GM18498 (cell line): ENCODE data around the gene FMNL2.

Experiments used
- ATAC-seq: cut with Tn5 transposase; IDR thresholded peaks from one replicate; pipeline ENCODE4 v1.9.1; 2021; ENCODE audit warnings: mild to moderate bottlenecking, moderate library complexity; ENCODE audit not compliant: unreplicated experiment

FMNL2 gene

GRCh38 chr2:152421521-152422370, 86.8 kb downstream of the FMNL2 start:
- peak; percentile 71 for ATAC-seq

- ATAC-seq: no peak
Observed at GRCh38 chr2:152423684-152424083, 88.7 kb downstream of the FMNL2 start.

GRCh38 chr2:152425765-152426727, 91.1 kb downstream of the FMNL2 start:
- no peak for ATAC-seq

- no peak for ATAC-seq
Observed at GRCh38 chr2:152426801-152427200, 91.8 kb downstream of the FMNL2 start.

GRCh38 chr2:152427902-152428301, 92.9 kb downstream of the FMNL2 start:
- ATAC-seq: no peak

GRCh38 chr2:152428800-152429582, 94.0 kb downstream of the FMNL2 start:
- no peak for ATAC-seq

GRCh38 chr2:152430876-152431275, 95.9 kb downstream of the FMNL2 start:
- ATAC-seq: no peak

- ATAC-seq: no peak
Observed at GRCh38 chr2:152431370-152432098, 96.6 kb downstream of the FMNL2 start.

- no peak for ATAC-seq
Observed at GRCh38 chr2:152432206-152432653, 97.3 kb downstream of the FMNL2 start.

- ATAC-seq: no peak
Observed at GRCh38 chr2:152432765-152433164, 97.8 kb downstream of the FMNL2 start.

GRCh38 chr2:152433289-152433688, 98.3 kb downstream of the FMNL2 start:
- ATAC-seq: no peak

- no peak for ATAC-seq
Observed at GRCh38 chr2:152433791-152434190, 98.8 kb downstream of the FMNL2 start.

- ATAC-seq: no peak
Observed at GRCh38 chr2:152434395-152435182, 99.6 kb downstream of the FMNL2 start.

GRCh38 chr2:152436148-152436547, 101.2 kb downstream of the FMNL2 start:
- no peak for ATAC-seq

- ATAC-seq: no peak
Observed at GRCh38 chr2:152437276-152438108, 102.5 kb downstream of the FMNL2 start.

GRCh38 chr2:152440049-152440448, 105.1 kb downstream of the FMNL2 start:
- no peak for ATAC-seq

- ATAC-seq: no peak
Observed at GRCh38 chr2:152440460-152440859, 105.5 kb downstream of the FMNL2 start.

- ATAC-seq: no peak
Observed at GRCh38 chr2:152441961-152442360, 107.0 kb downstream of the FMNL2 start.
